Spleen (tissue), 7 donors: Measurements from ENCODE around the gene ZNF417.

ENCODE experiments used
- POLR2AphosphoS5 ChIP-seq, 3 donors: sonication (generic); formaldehyde crosslinking; IDR thresholded peaks; one replicate each; pipeline ENCODE4 v1.5.1; 2017; ENCODE audit warnings: antibody characterized with exemption in 3 of 3
- TF ChIP-seq, protein P1 (sequence below), 11 experiments: fragments of 200-600 bp in 7 of 11; fragments of 450-650 bp in 4 of 11; sonication (generic) in 4 of 11; IDR thresholded peaks in 8 of 11; conservative IDR thresholded peaks in 3 of 11; 1 replicate in 7 of 11; 2 replicates in 4 of 11; pipeline versions ENCODE4 v1.4.0 to v1.8.0; 2016 to 2021; ENCODE audit warnings: antibody characterized with exemption in 11 of 11, inconsistent platforms in 4 of 11, mild to moderate bottlenecking in 1 of 11
- donor health status: DM: no; HTN: no; CAD: no; lungs with moderate emphysema.
- donor health status: DM: no; HTN: no; CAD: no.
- donor health status: DM: no; HTN: no; CAD: no.

DNA sequence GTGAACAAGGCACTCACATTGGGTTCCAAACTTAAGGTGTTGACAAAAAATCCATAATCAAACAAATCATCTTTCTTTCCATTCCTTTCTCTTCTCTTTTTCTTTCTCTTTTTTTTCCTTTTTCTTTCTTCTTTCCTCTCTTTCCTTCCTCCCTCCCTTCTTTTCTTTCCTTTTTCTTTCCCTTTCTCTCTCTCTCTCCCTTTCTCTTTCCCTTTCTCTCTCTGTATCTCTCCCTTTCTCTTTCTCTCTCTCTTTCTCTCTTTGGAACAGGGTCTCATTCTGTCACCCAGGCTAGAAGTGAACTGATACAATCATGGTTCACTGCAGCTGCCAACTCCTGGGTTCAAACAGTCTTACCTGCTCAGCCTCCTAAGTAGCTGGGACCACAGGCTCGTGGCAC lies 45.4 kb upstream of the ZNF417 start:
- no peak for TF ChIP-seq POLR2AphosphoS5 (IDR thresholded peaks at IDR 0.05)
- TF ChIP-seq, protein P1, sequence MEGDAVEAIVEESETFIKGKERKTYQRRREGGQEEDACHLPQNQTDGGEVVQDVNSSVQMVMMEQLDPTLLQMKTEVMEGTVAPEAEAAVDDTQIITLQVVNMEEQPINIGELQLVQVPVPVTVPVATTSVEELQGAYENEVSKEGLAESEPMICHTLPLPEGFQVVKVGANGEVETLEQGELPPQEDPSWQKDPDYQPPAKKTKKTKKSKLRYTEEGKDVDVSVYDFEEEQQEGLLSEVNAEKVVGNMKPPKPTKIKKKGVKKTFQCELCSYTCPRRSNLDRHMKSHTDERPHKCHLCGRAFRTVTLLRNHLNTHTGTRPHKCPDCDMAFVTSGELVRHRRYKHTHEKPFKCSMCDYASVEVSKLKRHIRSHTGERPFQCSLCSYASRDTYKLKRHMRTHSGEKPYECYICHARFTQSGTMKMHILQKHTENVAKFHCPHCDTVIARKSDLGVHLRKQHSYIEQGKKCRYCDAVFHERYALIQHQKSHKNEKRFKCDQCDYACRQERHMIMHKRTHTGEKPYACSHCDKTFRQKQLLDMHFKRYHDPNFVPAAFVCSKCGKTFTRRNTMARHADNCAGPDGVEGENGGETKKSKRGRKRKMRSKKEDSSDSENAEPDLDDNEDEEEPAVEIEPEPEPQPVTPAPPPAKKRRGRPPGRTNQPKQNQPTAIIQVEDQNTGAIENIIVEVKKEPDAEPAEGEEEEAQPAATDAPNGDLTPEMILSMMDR (IDR thresholded peaks at IDR 0.05 in 8 of 11, conservative IDR thresholded peaks at IDR 0.05 in 3 of 11) = no peak
